OCI-LY7 (cell line): Measurements from ENCODE around the gene MTUS2. TPM values are rescaled to one million over a fixed set of nuclear protein-coding genes. Genes with fewer than 3 reads are reported as not detected.

ENCODE experiments used
- BruUV-seq: library from RNA; stranded (reverse); fragments of 400-500 nt; replicated peaks from 2 replicates; lab custom pipeline; 2021; lab: Mats Ljungman, UMichigan
- CTCF ChIA-PET: fragments of 300-600 bp; sonication (Branson Sonifier 250); formaldehyde crosslinking; loops from one replicate; lab custom pipeline; 2022; ENCODE audit warnings: antibody characterized with exemption; ENCODE audit not compliant: unreplicated experiment; lab: Charles Lee
- POLR2A ChIA-PET: fragments of 300-600 bp; sonication (Branson Sonifier 250); formaldehyde crosslinking; loops from one replicate; lab custom pipeline; 2022; ENCODE audit warnings: antibody characterized with exemption; lab: Charles Lee
- DNase-seq: peaks from one replicate; pipeline ENCODE4 v3.0.0-alpha.2; 2015; ENCODE audit warnings: low spot score
- H2AFZ ChIP-seq: fragments of 200-600 bp; sonication (generic), shearing (Covaris generic); 2 replicates; pipeline ENCODE4 v1.6.1; 2014; ENCODE audit warnings: mild to moderate bottlenecking, antibody characterized with exemption, low read length, moderate library complexity
- H3K27ac ChIP-seq: fragments of 200-600 bp; sonication (generic); 2 replicates; pipeline ENCODE4 v1.5.1; 2014; ENCODE audit warnings: mixed run types, low read depth, mild to moderate bottlenecking, moderate library complexity, low read length, inconsistent platforms; ENCODE audit not compliant: poor library complexity, severe bottlenecking
- H3K36me3 ChIP-seq: fragments of 200-600 bp; sonication (generic); 2 replicates; pipeline ENCODE4 v1.6.1; 2014; ENCODE audit warnings: mild to moderate bottlenecking, antibody characterized with exemption, low read length, moderate library complexity, mixed read lengths; ENCODE audit not compliant: insufficient read depth
- H3K4me1 ChIP-seq: fragments of 200-600 bp; sonication (generic); 2 replicates; pipeline ENCODE4 v1.5.1; 2014; ENCODE audit warnings: mild to moderate bottlenecking, low read length; ENCODE audit not compliant: insufficient read depth, poor library complexity, severe bottlenecking
- H3K4me2 ChIP-seq: fragments of 200-600 bp; sonication (generic); 2 replicates; pipeline ENCODE4 v1.6.1; 2014; ENCODE audit warnings: mild to moderate bottlenecking, low read length
- H3K4me3 ChIP-seq: fragments of 200-600 bp; sonication (generic); 2 replicates; pipeline ENCODE4 v1.5.1; 2014; ENCODE audit warnings: mild to moderate bottlenecking, low read depth, low read length; ENCODE audit not compliant: poor library complexity, severe bottlenecking
- H3K79me2 ChIP-seq: fragments of 200-600 bp; sonication (generic); 2 replicates; pipeline ENCODE4 v1.6.1; 2016; ENCODE audit warnings: low read depth, mild to moderate bottlenecking, low read length, moderate library complexity, mixed read lengths; ENCODE audit not compliant: insufficient read depth
- H3K9me2 ChIP-seq: fragments of 200-600 bp; sonication (generic); 2 replicates; pipeline ENCODE4 v1.6.1; 2016; ENCODE audit warnings: mild to moderate bottlenecking, low read length, mixed read lengths; ENCODE audit not compliant: insufficient read depth
- H3K9me3 ChIP-seq: fragments of 200-600 bp; sonication (generic); 2 replicates; pipeline ENCODE4 v1.6.1; 2014; ENCODE audit warnings: mild to moderate bottlenecking, mixed run types, low read length, mixed read lengths
- H4K20me1 ChIP-seq: fragments of 200-600 bp; sonication (generic); 2 replicates; pipeline ENCODE4 v1.6.1; 2014; ENCODE audit warnings: mild to moderate bottlenecking, antibody characterized with exemption, low read length, moderate library complexity, mixed read lengths; ENCODE audit not compliant: insufficient read depth
- CTCF ChIP-seq: fragments of 200-600 bp; sonication (generic); conservative IDR thresholded peaks from 2 replicates; pipeline ENCODE4 v1.5.1; 2014; ENCODE audit warnings: mild to moderate bottlenecking, antibody characterized with exemption, low read length, moderate library complexity, mixed read lengths
- EZH2phosphoT487 ChIP-seq: fragments of 200-600 bp; sonication (generic); IDR thresholded peaks from 2 replicates; pipeline ENCODE4 v1.6.1; 2018; ENCODE audit warnings: low read depth, borderline replicate concordance, mild to moderate bottlenecking, mixed run types, antibody characterized with exemption, low read length, moderate library complexity, mixed read lengths
- intact Hi-C: fragments of 100-400 bp; cut with micrococcal nuclease; formaldehyde crosslinking; loops from one replicate; pipeline ENCODE4 v1.10.0; 2022; ENCODE audit not compliant: unreplicated experiment
- total RNA-seq, 2 experiments: library from RNA; depleted of rRNA in 1 of 2; stranded (reverse); fragments of >200 nt in 1 of 2; shearing (Covaris generic) in 1 of 2; gene quantifications; 2 replicates each; pipeline ENCODE4 v1.2.3, GENCODE V29; 2014 to 2022

MTUS2 gene
- total RNA-seq, 2 experiments from 2014 or later = 0.16 to 9.8 TPM

GRCh38 chr13:29318741-29319140 lies 498.6 kb downstream of the MTUS2 start:
- no peaks in the 10 kb centered on the region for H3K9me3 ChIP-seq
- intact Hi-C loops = no loop called here
- H3K4me2 ChIP-seq = no peak overlapping the region
- TF ChIP-seq CTCF (no peak), EZH2phosphoT487 (no peak)
- H3K4me3 ChIP-seq = no peak overlapping the region
- H3K36me3 ChIP-seq = no peaks in the 10 kb centered on the region
- ChIA-PET POLR2A (no interaction called here), CTCF (no interaction called here)
- no peaks in the 10 kb centered on the region for H4K20me1 ChIP-seq
- H3K9me2 ChIP-seq = no peaks in the 10 kb centered on the region
- H3K79me2 ChIP-seq = no peaks in the 10 kb centered on the region
- no peak for DNase-seq
- no peak overlapping the region for H2AFZ ChIP-seq
- no TSS peak for BruUV-seq
- H3K4me1 ChIP-seq = no peaks in the 10 kb centered on the region
- no peak overlapping the region for H3K27ac ChIP-seq

GRCh38 chr13:29319451-29319850 lies 499.3 kb downstream of the MTUS2 start:
- Histone ChIP-seq H2AFZ (no peak overlapping the region), H3K4me1 (no peaks in the 10 kb centered on the region), H3K4me2 (no peak overlapping the region), H3K27ac (no peak overlapping the region), H4K20me1 (no peaks in the 10 kb centered on the region), H3K9me3 (no peaks in the 10 kb centered on the region), H3K4me3 (no peak overlapping the region), H3K79me2 (no peaks in the 10 kb centered on the region), H3K9me2 (no peaks in the 10 kb centered on the region), H3K36me3 (no peaks in the 10 kb centered on the region)
- BruUV-seq = no TSS peak
- ChIA-PET POLR2A (interaction anchor here (0.5 kb wide), 1 partner anchor 744 kb away, joined by 4 read pairs; no protein-coding TSS in a partner anchor), CTCF (no interaction called here)
- DNase-seq = no peak
- TF ChIP-seq CTCF = no peak
- TF ChIP-seq EZH2phosphoT487 = no peak
- intact Hi-C loops = no loop called here

GRCh38 chr13:29323954-29324353 lies 503.8 kb downstream of the MTUS2 start:
- ChIA-PET POLR2A (no interaction called here), CTCF (no interaction called here)
- Histone ChIP-seq H3K4me1 (no peaks in the 10 kb centered on the region), H3K9me2 (no peaks in the 10 kb centered on the region), H3K9me3 (no peaks in the 10 kb centered on the region), H3K4me2 (no peak overlapping the region), H3K27ac (no peak overlapping the region), H3K36me3 (no peaks in the 10 kb centered on the region), H3K4me3 (no peak overlapping the region), H2AFZ (no peak overlapping the region), H4K20me1 (no peaks in the 10 kb centered on the region), H3K79me2 (no peaks in the 10 kb centered on the region)
- BruUV-seq = no TSS peak
- no peak for DNase-seq
- no peak for TF ChIP-seq EZH2phosphoT487
- TF ChIP-seq CTCF = no peak
- intact Hi-C loops = no loop called here
